ENCODE measurements around the gene ITPKA. TPM values are rescaled to one million over a fixed set of nuclear protein-coding genes. Genes with fewer than 3 reads are reported as not detected.

The ITPKA gene
- total RNA-seq, 6 donors from 2014 or later: 0.30 to 5.2 (median 0.95) TPM; not detected in 2

DNA sequence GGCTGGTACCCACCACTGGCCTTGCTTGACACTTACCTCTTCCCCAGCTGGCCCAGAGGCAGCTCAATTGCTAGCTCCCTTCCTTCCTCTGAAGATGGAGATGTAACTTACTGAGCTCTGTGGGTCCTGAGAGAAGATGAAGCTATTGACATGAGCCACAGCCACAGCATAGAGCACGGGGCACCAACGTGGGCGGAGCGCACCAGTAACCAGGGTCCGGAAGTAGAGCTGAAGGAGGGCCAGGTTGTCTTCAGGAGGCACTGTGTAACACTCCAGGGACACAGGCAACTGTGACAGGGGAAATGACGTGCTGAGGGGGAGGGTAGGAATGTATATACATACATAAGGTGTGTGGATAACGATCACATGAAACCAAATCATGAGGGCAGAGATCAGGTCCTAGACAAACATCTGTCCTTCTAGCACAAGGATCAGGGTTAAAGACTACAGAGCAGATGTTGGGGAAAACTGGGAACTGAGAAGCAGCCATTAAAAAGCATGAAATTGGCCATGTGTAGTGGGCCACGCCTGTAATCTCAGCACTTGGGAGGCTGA is 24.3 kb downstream of the ITPKA start:
- DNase-seq (no peak), ATAC-seq (ENCODE audit: low FRiP score in 2 of 2) (no peak)
- Histone ChIP-seq H3K36me3 (peaks cover 0 to 25% (median 13%) of the 10 kb centered on the region in 4 donors), H3K4me3 (no peak overlapping the region), H3K4me1 (peaks cover 9 to 14% (median 11%) of the 10 kb centered on the region in 4 donors), H3K9me3 (no peaks in the 10 kb centered on the region), H3K27ac (no peak overlapping the region), H3K27me3 (peaks cover 0 to 9% (median 4%) of the 10 kb centered on the region in 4 donors)
- 90 to 91% methylated on average over 8 of the region's 8 CpGs for WGBS, 2 donors
- TF ChIP-seq POLR2A (IDR thresholded peaks at IDR 0.05) (no peak), POLR2AphosphoS5 (IDR thresholded peaks at IDR 0.05) (no peak), EP300 (IDR thresholded peaks at IDR 0.05) (no peak)
- TF ChIP-seq, protein P1, sequence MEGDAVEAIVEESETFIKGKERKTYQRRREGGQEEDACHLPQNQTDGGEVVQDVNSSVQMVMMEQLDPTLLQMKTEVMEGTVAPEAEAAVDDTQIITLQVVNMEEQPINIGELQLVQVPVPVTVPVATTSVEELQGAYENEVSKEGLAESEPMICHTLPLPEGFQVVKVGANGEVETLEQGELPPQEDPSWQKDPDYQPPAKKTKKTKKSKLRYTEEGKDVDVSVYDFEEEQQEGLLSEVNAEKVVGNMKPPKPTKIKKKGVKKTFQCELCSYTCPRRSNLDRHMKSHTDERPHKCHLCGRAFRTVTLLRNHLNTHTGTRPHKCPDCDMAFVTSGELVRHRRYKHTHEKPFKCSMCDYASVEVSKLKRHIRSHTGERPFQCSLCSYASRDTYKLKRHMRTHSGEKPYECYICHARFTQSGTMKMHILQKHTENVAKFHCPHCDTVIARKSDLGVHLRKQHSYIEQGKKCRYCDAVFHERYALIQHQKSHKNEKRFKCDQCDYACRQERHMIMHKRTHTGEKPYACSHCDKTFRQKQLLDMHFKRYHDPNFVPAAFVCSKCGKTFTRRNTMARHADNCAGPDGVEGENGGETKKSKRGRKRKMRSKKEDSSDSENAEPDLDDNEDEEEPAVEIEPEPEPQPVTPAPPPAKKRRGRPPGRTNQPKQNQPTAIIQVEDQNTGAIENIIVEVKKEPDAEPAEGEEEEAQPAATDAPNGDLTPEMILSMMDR (IDR thresholded peaks at IDR 0.05): no peak

DNA sequence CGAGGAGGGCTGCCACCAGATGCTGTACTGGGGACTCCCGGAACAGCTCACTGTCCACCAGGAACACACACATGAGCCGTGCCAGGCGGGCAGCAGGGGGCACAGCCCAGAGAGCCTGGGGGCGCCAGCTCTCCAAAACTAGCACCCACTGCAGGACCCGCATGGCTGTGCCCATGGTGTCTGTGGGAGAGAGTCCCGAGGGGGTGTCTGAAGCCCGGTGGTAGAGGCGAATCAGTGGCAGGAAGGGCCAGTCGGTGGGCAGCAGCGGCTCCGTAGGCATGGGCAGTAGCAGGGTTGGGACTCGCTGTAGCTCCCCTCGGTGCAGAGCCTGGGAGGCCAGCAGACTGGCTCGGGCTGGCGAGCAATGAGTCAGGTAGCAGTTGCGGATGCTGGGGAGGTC is 27.0 kb downstream of the ITPKA start:
- Histone ChIP-seq H3K9me3 (no peaks in the 10 kb centered on the region), H3K36me3 (peaks cover 0 to 44% (median 14%) of the 10 kb centered on the region in 4 donors), H3K4me3 (no peak overlapping the region), H3K27ac (no peak overlapping the region), H3K27me3 (no peaks in the 10 kb centered on the region), H3K4me1 (no peaks in the 10 kb centered on the region)
- WGBS, 2 donors: 96 to 100% methylated on average over 1 to 17 of the region's 17 CpGs
- DNase-seq (peak in 1 of 2 donors; percentile 68), ATAC-seq (ENCODE audit: low FRiP score in 2 of 2) (no peak)
- TF ChIP-seq, protein P1 (IDR thresholded peaks at IDR 0.05): no peak
- TF ChIP-seq POLR2A (IDR thresholded peaks at IDR 0.05): no peak
- TF ChIP-seq EP300 (IDR thresholded peaks at IDR 0.05): no peak
- no peak for TF ChIP-seq POLR2AphosphoS5 (IDR thresholded peaks at IDR 0.05)

DNA sequence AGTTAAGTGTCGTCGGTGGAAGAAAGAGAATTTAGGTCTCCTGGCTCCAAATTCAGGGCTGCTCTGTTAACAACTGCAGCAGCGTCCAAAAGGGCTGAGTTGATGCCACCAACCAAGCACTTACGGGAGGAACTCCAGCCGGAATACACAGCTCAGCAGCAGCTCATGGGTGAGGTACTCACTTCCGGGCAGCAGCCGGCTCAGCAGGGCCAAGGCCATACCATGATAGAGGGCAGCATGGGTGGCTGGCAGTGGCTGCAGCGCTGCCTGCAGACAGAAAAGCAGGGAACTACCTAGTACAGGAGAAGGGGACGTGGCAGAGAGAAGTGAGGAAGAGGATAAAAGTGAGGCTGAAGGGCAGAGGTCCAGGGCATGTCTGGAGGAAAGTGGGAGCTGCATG is 27.9 kb downstream of the ITPKA start:
- Histone ChIP-seq H3K27ac (no peak overlapping the region), H3K9me3 (no peaks in the 10 kb centered on the region), H3K27me3 (no peaks in the 10 kb centered on the region), H3K36me3 (peaks cover 0 to 54% (median 22%) of the 10 kb centered on the region in 4 donors), H3K4me3 (no peak overlapping the region), H3K4me1 (no peaks in the 10 kb centered on the region)
- DNase-seq (no peak), ATAC-seq (ENCODE audit: low FRiP score in 2 of 2) (no peak)
- 90 to 92% methylated on average over 9 of the region's 9 CpGs for WGBS, 2 donors
- TF ChIP-seq, protein P1 (IDR thresholded peaks at IDR 0.05): no peak
- no peak for TF ChIP-seq POLR2AphosphoS5 (IDR thresholded peaks at IDR 0.05)
- no peak for TF ChIP-seq POLR2A (IDR thresholded peaks at IDR 0.05)
- no peak for TF ChIP-seq EP300 (IDR thresholded peaks at IDR 0.05)

DNA sequence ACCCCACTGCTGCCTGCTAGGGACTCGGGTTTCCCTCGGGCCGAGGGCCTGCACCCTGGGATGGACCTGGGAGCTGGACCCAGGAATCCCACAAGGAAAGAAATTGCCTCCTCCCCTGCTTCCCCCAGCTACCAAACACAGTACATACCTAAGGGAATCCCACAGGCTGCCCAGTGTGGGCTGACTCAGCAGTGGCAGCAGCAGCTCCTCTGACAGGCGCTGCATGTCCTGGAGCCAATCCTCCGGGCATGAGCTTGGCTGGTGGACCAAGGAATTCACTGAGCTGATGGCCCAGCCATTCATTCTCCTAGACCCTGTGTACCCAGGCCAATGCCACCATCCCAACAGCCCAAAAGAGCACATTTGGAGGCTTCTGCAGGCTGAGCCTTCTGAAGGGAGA is 29.4 kb downstream of the ITPKA start:
- H3K4me1 ChIP-seq: no peaks in the 10 kb centered on the region
- no peak overlapping the region for H3K27ac ChIP-seq
- WGBS, 2 donors: 75 to 95% methylated on average over 2 to 5 of the region's 5 CpGs
- TF ChIP-seq, protein P1 (IDR thresholded peaks at IDR 0.05): no peak
- TF ChIP-seq POLR2A (IDR thresholded peaks at IDR 0.05) (no peak), EP300 (IDR thresholded peaks at IDR 0.05) (no peak), POLR2AphosphoS5 (IDR thresholded peaks at IDR 0.05) (no peak)
- H3K9me3 ChIP-seq: no peaks in the 10 kb centered on the region
- no peaks in the 10 kb centered on the region for H3K27me3 ChIP-seq
- no peak overlapping the region for H3K4me3 ChIP-seq
- DNase-seq (no peak), ATAC-seq (ENCODE audit: low FRiP score in 2 of 2) (no peak)
- H3K36me3 ChIP-seq: peaks cover 0 to 65% (median 34%) of the 10 kb centered on the region in 4 donors

Measured in upper lobe of left lung (tissue), 6 donors.